GM19324 (cell line): Measurements from ENCODE around the gene SORCS3.

ENCODE experiments used
- ATAC-seq: cut with Tn5 transposase; IDR thresholded peaks from one replicate; pipeline ENCODE4 v1.9.1; 2021; ENCODE audit warnings: mild to moderate bottlenecking, moderate library complexity; ENCODE audit not compliant: unreplicated experiment, low FRiP score

SORCS3 gene

GRCh38 chr10:104641187-104641936, at the start of gene SORCS3:
Gene SORCS3, plus strand, starts transcription at chr10:104641290.
- no peak for ATAC-seq

DNA sequence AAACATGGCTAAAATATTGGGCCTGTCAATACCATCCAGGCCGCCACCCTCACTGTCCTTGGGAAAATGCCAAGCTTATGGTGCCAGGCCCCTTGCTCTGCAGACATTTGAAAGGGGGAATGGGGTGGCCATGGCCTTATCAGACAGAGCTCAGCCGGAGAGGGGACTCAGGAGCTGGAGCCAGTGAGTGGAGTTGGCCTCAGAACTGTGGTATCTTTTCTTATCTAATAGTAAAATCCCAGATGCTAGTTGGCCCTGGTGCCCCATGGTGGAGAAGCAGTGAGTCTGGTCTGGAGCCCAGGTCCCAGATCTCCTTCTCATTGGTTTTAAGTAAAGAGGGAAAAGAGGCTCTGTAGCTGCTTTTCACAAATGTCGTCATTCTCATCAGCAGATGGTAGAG, 49.6 kb upstream of the SORCS3 start:
- no peak for ATAC-seq

- no peak for ATAC-seq
These were observed 39.9 kb upstream of the SORCS3 start for GRCh38 chr10:104601166-104601565.

DNA sequence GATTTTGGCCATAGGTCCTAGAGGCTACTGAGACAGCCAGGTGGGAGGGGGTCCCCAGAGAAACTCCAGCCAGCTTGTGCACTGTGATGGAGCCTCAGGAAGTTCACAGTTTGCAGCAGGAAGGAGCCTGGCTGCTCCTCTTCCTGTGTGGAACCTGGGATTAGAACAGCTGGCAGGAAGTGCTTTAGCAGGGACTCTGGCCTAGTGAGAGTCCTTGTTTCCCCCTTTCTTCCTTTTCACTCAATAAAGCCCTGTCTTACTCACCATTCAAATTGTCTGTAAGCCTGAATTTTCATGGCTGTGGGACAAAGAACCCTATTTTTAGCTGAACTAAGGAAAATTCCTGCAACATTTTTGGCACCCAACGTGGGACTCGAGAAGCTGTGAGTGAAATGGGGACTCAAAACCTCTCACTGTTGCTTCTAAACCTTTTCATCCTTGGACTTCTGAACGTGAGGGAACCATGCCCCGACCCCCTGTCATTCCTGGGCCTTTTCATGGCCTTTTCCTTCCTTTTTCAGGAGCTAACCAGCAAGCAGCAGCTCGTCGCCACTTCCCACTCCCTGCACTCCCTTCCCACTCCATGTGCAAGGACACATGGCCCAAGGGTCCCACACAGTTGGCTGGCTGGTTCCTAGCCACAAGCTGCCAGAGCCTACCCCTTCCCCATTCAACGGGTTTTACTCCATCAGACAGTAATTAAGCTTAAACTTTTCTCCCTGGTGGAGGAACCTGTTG, 32.8 kb upstream of the SORCS3 start:
- no peak for ATAC-seq

DNA sequence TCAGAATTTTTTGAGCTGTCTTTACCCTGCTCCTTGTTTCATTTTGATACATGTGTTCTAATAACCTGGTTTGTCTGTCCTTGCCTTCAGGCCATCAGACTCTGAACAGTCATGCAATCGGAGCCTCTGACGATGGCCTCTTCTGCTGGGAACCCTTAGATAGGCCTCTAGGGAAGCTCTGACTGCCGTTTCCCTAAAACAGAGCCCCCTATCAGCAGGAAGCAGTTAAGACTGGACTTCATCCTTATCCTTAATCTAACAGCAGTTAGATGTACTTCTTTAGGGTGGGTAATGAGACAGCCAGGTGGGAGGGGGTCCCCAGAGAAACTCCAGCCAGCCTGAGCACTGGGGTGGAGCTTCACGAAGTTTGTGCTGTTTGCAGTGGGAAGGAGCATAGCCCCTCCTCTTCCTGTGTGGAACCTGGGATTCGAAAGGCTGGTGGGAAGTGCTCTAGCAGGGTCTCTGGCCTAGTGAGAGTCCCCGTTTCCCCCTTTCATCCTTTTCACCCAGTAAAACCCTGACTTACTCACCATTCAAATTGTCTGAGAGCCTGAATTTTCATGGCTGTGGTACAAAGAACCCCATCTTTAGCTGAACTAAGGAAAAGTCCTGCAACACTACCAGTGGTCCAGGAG, 28.4 kb upstream of the SORCS3 start:
- ATAC-seq, result no peak

- no peak for ATAC-seq
These were observed 27.7 kb upstream of the SORCS3 start for GRCh38 chr10:104613406-104613805.

DNA sequence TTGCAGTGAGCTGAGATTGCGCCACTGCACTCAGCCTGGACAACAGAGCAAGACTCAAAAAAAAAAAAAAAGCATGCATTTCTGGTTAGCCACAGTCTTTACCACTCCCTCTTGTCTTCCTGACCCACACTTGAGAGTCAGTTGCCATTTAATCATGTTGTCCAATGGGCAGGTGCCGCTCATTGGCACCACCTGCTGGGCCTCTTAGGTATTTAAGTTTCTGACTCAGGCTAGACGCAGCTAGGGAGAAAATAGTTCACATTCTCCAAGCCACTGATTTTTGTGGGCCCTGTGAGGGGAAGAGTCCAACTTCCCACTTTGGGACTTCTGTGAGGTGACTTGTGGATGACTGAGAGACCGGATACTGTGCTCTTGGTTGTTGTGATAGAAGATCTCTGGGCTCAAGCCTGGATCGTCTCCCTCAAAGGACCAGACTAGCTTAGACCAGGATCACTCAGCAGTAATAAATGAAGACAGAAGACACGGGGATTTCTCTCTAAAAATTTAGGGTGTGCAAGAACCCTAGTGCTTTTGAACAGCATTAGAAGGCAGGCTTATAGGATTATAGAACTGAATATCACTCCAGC, 26.8 kb upstream of the SORCS3 start:
- ATAC-seq, result no peak

GRCh38 chr10:104615136-104615535, 26.0 kb upstream of the SORCS3 start:
- ATAC-seq, result no peak

- ATAC-seq, result no peak
These were observed 23.3 kb upstream of the SORCS3 start for GRCh38 chr10:104617831-104618230.

DNA sequence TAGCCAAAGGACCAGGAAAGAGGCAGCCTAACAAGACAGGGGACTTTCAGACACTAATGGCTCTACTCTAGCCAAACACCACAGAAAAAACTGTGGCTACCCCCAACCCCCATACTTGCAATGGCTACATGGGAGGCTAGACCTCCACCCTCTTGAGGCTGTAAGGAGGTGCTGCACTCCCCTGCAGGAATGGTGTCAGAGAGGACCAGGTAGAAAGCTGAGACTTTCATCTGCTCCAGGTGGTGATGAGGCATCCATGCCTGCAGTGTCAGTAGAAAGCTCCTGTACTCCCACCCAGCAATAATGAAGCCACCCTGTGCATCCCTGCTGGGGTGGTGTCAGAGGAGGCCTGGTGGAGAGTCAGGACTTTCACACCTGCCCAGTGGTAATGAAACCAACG, 18.9 kb upstream of the SORCS3 start:
- ATAC-seq, result no peak

DNA sequence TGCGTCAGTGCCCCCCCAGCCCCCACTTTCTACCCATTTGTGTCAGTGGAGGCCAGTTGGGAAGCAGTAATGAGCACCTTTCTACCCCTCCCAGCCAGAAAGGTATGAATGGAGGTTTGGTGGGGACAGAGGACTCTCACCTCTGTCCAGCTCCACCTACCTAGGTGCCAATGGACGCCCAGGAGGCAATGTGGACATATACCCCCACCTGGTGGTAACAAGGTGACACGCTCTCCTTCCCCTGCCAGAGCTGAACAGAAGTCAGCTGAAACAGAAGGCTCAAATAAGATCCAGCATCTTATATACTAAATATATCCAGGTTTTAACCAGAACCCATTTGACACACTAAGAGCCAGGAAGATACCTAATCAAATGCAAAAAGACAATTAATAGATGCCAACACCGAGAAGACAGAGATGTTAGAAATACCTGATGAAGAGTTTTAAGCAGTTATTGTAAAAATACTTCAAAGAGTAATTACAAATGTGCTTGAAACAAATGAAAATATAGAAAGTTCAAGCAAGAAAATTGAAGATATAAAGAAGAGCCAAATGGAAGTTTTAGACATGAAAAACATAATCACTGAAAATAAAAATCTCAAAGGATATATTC, 18.4 kb upstream of the SORCS3 start:
- peak; percentile 59 for ATAC-seq

DNA sequence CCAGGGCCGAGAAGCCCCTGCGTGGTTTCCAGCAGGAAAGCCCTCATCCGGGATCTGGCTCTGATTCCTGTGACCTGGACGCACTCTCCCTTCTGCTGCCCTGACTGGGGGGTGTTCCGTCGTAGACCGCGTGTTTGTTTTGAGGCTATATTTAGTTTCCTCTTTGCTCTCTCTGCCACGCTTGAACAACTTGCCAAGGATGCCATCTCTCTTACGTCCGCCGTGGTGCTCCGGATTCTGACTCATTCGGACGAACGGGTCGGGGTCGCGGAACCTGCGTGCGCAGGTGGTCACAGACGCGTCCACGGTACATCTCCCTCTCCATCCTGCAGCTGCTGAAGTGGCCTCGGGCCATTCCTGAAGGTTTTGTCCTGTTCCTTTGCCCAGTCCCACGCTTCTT, 10.4 kb upstream of the SORCS3 start:
- ATAC-seq, result no peak

- ATAC-seq, result no peak
These were observed 9.1 kb upstream of the SORCS3 start for GRCh38 chr10:104631946-104632345.

DNA sequence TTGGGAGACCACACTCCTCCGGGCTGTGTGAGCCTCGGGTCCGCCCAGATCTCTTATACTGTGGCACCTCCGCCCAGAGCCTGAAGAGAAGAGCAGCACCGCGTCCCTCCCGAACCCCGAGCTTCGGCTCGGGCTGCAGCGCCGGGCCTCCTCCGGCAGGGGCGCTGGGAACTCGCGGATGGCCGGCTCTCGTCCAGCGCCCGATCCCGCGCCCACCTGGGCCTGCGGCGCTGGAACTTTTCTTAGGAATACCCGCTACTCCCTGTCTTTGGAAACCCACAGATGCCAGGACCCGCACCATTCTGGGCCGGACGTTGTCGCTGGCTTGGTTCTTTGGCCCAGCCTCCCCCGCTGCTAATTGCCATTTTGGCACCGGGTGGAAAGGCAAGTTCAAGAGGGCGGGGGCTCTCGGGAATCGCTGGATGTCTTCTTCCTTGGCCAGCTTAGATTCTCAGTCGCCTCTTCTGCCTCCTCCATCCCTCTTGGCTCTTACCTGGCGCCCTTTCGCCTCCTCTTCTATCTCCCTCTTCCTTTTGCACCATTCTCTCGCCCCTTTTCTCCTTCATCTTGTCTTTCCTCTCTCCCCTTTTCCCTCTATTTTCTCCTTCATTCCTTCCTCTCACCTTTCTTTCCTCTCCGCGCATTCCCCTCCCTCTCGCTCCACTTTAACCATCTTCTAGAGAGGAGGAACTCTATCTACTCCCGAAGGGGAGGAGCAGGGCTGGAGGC, 2.1 kb upstream of the SORCS3 start:
- no peak for ATAC-seq

GRCh38 chr10:104639590-104640338, 1.3 kb upstream of the SORCS3 start:
- ATAC-seq, result no peak

DNA sequence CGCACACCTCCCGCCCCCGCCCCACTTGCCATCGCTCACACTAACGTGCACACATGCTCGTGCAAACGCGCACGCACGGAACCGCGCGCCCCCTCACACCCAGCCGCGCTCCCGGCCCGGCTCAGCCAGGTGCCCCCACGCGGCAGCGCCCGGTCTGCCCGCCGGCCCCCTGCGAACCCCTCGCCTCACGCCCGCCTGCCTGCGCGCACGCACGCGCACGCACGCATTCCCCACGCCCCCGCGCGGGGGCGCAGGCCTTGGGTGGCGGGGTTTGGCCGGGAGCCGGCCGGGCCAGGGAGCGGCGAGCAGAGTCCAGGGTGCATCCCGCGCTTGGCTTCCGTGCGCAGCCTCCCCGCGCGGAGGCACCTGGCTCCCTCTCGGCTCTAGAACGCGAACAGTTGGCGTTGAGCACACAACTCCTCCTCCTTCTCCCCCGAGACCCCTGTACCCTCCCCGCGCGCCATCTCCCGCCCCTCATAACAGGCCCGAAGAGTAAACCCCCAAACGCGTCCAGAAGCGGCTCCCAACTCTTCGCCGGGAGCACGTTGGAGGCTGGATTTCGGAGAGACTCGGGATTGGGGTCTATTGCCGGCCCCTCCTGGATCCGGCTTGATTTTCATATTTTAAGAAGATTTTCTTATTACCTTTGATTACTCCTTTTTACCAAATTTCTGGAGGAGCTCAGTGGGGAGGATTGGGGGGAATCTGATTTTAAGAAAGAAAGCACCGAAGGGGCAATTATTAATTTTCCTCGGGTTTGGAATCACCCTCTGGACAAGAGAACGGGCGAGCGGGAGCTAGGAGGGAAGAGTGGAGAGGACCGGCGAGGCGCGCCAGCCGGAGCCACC, 527 bp upstream of the SORCS3 start:
- no peak for ATAC-seq

- no peak for ATAC-seq
These were observed 1.0 kb downstream of the SORCS3 start for GRCh38 chr10:104641937-104642657.
